SK-N-SH treated with all-trans-retinoic acid at 6 μM for 48 hours (cell line): ENCODE measurements around the gene SDK1.

Experiments used
- ATAC-seq: fragments of 200-7000 bp; cut with Tn5 transposase; 3 replicates; pipeline ENCODE4 v1.9.1; 2020; ENCODE audit warnings: mild to moderate bottlenecking, moderate library complexity
- ARNTL ChIP-seq: fragments of 450-650 bp; formaldehyde crosslinking; IDR thresholded peaks from 2 replicates; pipeline ENCODE4 v1.5.0; 2020; ENCODE audit warnings: low read depth, mild to moderate bottlenecking, moderate library complexity, borderline replicate concordance
- BACH2 ChIP-seq: fragments of 250-450 bp; sonication (Bioruptor Pico); IDR thresholded peaks from 2 replicates; pipeline ENCODE4 v1.9.0; 2021; ENCODE audit warnings: mild to moderate bottlenecking, borderline replicate concordance
- CSDC2 ChIP-seq: fragments of 250-450 bp; sonication (Bioruptor Pico); IDR thresholded peaks from 2 replicates; pipeline ENCODE4 v1.5.0; 2020; ENCODE audit warnings: mild to moderate bottlenecking, moderate library complexity
- ESRRG ChIP-seq: fragments of 250-450 bp; sonication (Bioruptor Pico); IDR thresholded peaks from 2 replicates; pipeline ENCODE4 v1.6.1; 2021; ENCODE audit warnings: mild to moderate bottlenecking
- GLIS3 ChIP-seq: fragments of 250-450 bp; sonication (Bioruptor Pico); IDR thresholded peaks from 2 replicates; pipeline ENCODE4 v1.5.0; 2020; ENCODE audit warnings: mild to moderate bottlenecking, moderate library complexity
- ISL1 ChIP-seq: fragments of 250-450 bp; sonication (Bioruptor Pico); IDR thresholded peaks from 2 replicates; pipeline ENCODE4 v2.1.2; 2022; ENCODE audit warnings: mild to moderate bottlenecking, moderate library complexity
- OSR1 ChIP-seq: fragments of 250-450 bp; sonication (Bioruptor Pico); IDR thresholded peaks from 2 replicates; pipeline ENCODE4 v1.8.0; 2022; ENCODE audit warnings: moderate library complexity, mild to moderate bottlenecking, inconsistent platforms
- PPARA ChIP-seq: fragments of 250-450 bp; sonication (Bioruptor Pico); IDR thresholded peaks from 2 replicates; pipeline ENCODE4 v1.5.0; 2020; ENCODE audit warnings: mild to moderate bottlenecking, borderline replicate concordance
- RARB ChIP-seq: fragments of 250-450 bp; sonication (Bioruptor Pico); IDR thresholded peaks from 2 replicates; pipeline ENCODE4 v1.8.0; 2021; ENCODE audit warnings: mild to moderate bottlenecking, moderate library complexity
- SNAI2 ChIP-seq: fragments of 250-450 bp; sonication (Bioruptor Pico); IDR thresholded peaks from 2 replicates; pipeline ENCODE4 v1.5.0; 2020; ENCODE audit warnings: mild to moderate bottlenecking, moderate library complexity
- TCF4 ChIP-seq: fragments of 250-450 bp; sonication (Bioruptor Pico); IDR thresholded peaks from 2 replicates; pipeline ENCODE4 v1.8.0; 2021; ENCODE audit warnings: mild to moderate bottlenecking, moderate library complexity, borderline replicate concordance
- TOX ChIP-seq: fragments of 250-450 bp; sonication (Bioruptor Pico); IDR thresholded peaks from 2 replicates; pipeline ENCODE4 v1.8.0; 2021; ENCODE audit warnings: mild to moderate bottlenecking, moderate library complexity, borderline replicate concordance
- TSHZ2 ChIP-seq: fragments of 250-450 bp; sonication (Bioruptor Pico); IDR thresholded peaks from 2 replicates; pipeline ENCODE4 v1.5.0; 2020; ENCODE audit warnings: mild to moderate bottlenecking, moderate library complexity
- ZC3H10 ChIP-seq: fragments of 250-450 bp; sonication (Bioruptor Pico); IDR thresholded peaks from 2 replicates; pipeline ENCODE4 v1.5.1; 2021; ENCODE audit warnings: mild to moderate bottlenecking, moderate library complexity
- ZFP3 ChIP-seq: fragments of 250-450 bp; sonication (Bioruptor Pico); IDR thresholded peaks from 2 replicates; pipeline ENCODE4 v1.5.0; 2020; ENCODE audit warnings: mild to moderate bottlenecking, moderate library complexity
- ZNF565 ChIP-seq: fragments of 450-650 bp; formaldehyde crosslinking; conservative IDR thresholded peaks from 2 replicates; pipeline ENCODE4 v1.5.0; 2020; ENCODE audit warnings: low read depth, mild to moderate bottlenecking, moderate library complexity
- ZNF8 ChIP-seq: fragments of 450-650 bp; formaldehyde crosslinking; IDR thresholded peaks from 2 replicates; pipeline ENCODE4 v1.5.0; 2020; ENCODE audit warnings: mild to moderate bottlenecking, moderate library complexity
- TF ChIP-seq, protein P1 (sequence below): fragments of 250-450 bp; sonication (Bioruptor Pico); IDR thresholded peaks from 2 replicates; pipeline ENCODE4 v1.8.0; 2020; ENCODE audit warnings: mild to moderate bottlenecking, moderate library complexity, borderline replicate concordance
- TF ChIP-seq, protein P2 (sequence below): fragments of 250-450 bp; sonication (Bioruptor Pico); IDR thresholded peaks from 2 replicates; pipeline ENCODE4 v1.5.1; 2020; ENCODE audit warnings: low read depth, mild to moderate bottlenecking, moderate library complexity
- TF ChIP-seq, protein P3 (sequence below): fragments of 250-450 bp; sonication (Bioruptor Pico); IDR thresholded peaks from 2 replicates; pipeline ENCODE4 v1.8.0; 2021; ENCODE audit warnings: low read depth, mild to moderate bottlenecking, moderate library complexity, borderline replicate concordance

Gene SDK1

GRCh38 chr7:3710122-3710521 is 409.1 kb downstream of the SDK1 start:
- TF ChIP-seq, protein P1, sequence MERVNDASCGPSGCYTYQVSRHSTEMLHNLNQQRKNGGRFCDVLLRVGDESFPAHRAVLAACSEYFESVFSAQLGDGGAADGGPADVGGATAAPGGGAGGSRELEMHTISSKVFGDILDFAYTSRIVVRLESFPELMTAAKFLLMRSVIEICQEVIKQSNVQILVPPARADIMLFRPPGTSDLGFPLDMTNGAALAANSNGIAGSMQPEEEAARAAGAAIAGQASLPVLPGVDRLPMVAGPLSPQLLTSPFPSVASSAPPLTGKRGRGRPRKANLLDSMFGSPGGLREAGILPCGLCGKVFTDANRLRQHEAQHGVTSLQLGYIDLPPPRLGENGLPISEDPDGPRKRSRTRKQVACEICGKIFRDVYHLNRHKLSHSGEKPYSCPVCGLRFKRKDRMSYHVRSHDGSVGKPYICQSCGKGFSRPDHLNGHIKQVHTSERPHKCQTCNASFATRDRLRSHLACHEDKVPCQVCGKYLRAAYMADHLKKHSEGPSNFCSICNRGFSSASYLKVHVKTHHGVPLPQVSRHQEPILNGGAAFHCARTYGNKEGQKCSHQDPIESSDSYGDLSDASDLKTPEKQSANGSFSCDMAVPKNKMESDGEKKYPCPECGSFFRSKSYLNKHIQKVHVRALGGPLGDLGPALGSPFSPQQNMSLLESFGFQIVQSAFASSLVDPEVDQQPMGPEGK (CRISPR knock-in tag) = no peak
- TF ChIP-seq CSDC2 (no peak), OSR1 (CRISPR knock-in tag) (no peak), RARB (CRISPR knock-in tag) (no peak), GLIS3 (CRISPR knock-in tag) (no peak), ZFP3 (CRISPR knock-in tag) (no peak), TSHZ2 (CRISPR knock-in tag) (no peak), ISL1 (no peak), ZNF565 (no peak), ZC3H10 (CRISPR knock-in tag) (no peak), ZNF8 (CRISPR knock-in tag) (no peak)
- TF ChIP-seq, protein P2, sequence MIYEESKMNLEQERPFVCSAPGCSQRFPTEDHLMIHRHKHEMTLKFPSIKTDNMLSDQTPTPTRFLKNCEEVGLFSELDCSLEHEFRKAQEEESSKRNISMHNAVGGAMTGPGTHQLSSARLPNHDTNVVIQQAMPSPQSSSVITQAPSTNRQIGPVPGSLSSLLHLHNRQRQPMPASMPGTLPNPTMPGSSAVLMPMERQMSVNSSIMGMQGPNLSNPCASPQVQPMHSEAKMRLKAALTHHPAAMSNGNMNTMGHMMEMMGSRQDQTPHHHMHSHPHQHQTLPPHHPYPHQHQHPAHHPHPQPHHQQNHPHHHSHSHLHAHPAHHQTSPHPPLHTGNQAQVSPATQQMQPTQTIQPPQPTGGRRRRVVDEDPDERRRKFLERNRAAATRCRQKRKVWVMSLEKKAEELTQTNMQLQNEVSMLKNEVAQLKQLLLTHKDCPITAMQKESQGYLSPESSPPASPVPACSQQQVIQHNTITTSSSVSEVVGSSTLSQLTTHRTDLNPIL (CRISPR knock-in tag) = no peak
- ATAC-seq = no peak

- TF ChIP-seq TOX (CRISPR knock-in tag) (no peak), ZNF8 (CRISPR knock-in tag) (no peak), ISL1 (peak; percentile 46), TSHZ2 (CRISPR knock-in tag) (no peak), TCF4 (CRISPR knock-in tag) (no peak), ESRRG (CRISPR knock-in tag) (no peak), SNAI2 (no peak)
- no peak for ATAC-seq
Measured at GRCh38 chr7:3710531-3710930, 409.5 kb downstream of the SDK1 start.

DNA sequence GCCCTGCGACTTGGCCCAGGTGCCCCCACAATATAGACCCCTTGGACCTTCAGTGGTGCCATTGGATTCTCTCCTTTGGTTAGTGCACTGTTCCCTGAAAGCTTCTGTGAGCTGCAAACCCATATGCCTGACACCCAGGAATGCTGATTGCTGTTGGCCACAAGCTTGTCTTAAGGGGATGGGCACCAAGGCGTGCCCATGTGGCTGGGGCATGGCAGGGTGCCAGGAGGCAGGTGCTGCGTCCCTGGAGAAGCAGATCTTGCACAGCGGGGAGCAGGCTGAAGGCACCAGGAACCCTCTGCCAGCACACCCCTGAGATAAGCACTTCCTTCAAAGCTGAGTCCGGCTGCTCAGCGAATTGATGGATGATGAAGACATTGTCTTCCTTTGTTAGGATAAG is 411.8 kb downstream of the SDK1 start:
- no peak for ATAC-seq
- TF ChIP-seq CSDC2 (no peak), ARNTL (no peak), TSHZ2 (CRISPR knock-in tag) (no peak), RARB (CRISPR knock-in tag) (no peak), TCF4 (CRISPR knock-in tag) (no peak), ZNF565 (no peak), ISL1 (no peak), ZC3H10 (CRISPR knock-in tag) (no peak), BACH2 (CRISPR knock-in tag) (no peak), PPARA (CRISPR knock-in tag) (no peak), ZFP3 (CRISPR knock-in tag) (no peak)
- TF ChIP-seq, protein P3, sequence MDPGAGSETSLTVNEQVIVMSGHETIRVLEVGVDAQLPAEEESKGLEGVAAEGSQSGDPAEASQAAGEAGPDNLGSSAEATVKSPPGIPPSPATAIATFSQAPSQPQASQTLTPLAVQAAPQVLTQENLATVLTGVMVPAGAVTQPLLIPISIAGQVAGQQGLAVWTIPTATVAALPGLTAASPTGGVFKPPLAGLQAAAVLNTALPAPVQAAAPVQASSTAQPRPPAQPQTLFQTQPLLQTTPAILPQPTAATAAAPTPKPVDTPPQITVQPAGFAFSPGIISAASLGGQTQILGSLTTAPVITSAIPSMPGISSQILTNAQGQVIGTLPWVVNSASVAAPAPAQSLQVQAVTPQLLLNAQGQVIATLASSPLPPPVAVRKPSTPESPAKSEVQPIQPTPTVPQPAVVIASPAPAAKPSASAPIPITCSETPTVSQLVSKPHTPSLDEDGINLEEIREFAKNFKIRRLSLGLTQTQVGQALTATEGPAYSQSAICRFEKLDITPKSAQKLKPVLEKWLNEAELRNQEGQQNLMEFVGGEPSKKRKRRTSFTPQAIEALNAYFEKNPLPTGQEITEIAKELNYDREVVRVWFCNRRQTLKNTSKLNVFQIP = no peak
- TF ChIP-seq, all 23 proteins: peak for 0
